HepG2 (cell line): ENCODE measurements around the gene PYGO2. TPM values are rescaled to one million over a fixed set of nuclear protein-coding genes. Genes with fewer than 3 reads are reported as not detected.

Experiments
- ATAC-seq: fragments of 200-7000 bp; cut with Tn5 transposase; 3 replicates; pipeline ENCODE4 v1.9.1; 2020; ENCODE audit warnings: mild to moderate bottlenecking, moderate library complexity
- BruUV-seq: library from RNA; stranded (reverse); fragments of 400-500 nt; replicated peaks from 2 replicates; lab custom pipeline; 2021; lab: Mats Ljungman, UMichigan
- CTCF ChIA-PET: fragments of 300-600 bp; formaldehyde crosslinking; extraction: SDS; loops from one replicate; lab custom pipeline; 2021; ENCODE audit warnings: low total read pairs, inconsistent platforms, low intra/inter-chr PET ratio; lab: Yijun Ruan, JAX
- POLR2A ChIA-PET: fragments of 350-600 bp; sonication (Branson Sonifier 250); formaldehyde crosslinking; loops from one replicate; lab custom pipeline; 2020; ENCODE audit warnings: antibody characterized with exemption, inconsistent platforms; lab: Yijun Ruan, JAX
- DNase-seq: peaks from one replicate; pipeline ENCODE4 v3.0.0-alpha.2; 2015; ENCODE audit warnings: low spot score
- FAIRE-seq: peaks from 3 replicates; lab custom pipeline; 2011; peaks lifted over from hg19 to GRCh38; lab: Jason Lieb, UNC
- H2AFZ ChIP-seq: one replicate; pipeline ENCODE4 v1.6.1; 2011; ENCODE audit warnings: low read length, inconsistent platforms
- H3K27ac ChIP-seq: fragments of 300-600 bp; 3 replicates; pipeline ENCODE4 v1.8.0; 2011; ENCODE audit warnings: mixed run types, mild to moderate bottlenecking, mixed read lengths, low read length, inconsistent platforms; ENCODE audit not compliant: insufficient read depth; ENCODE audit errors: extremely low read length
- H3K27me3 ChIP-seq, 2 experiments: fragments of 200-600 bp in 1 of 2; 2 replicates in 1 of 2; 3 replicates in 1 of 2; pipeline versions ENCODE4 v1.6.0 to v1.8.0; 2011; ENCODE audit warnings: low read length in 2 of 2, mild to moderate bottlenecking in 2 of 2, moderate library complexity in 2 of 2, inconsistent platforms in 1 of 2; ENCODE audit not compliant: insufficient read depth in 2 of 2, control insufficient read depth in 1 of 2
- H3K36me3 ChIP-seq, 2 experiments: fragments of 200-600 bp in 1 of 2; replicated peaks in 1 of 2; 2 replicates in 1 of 2; 3 replicates in 1 of 2; pipeline versions ENCODE4 v1.5.1 to v1.8.0; 2011; ENCODE audit warnings: low read length in 2 of 2, inconsistent platforms in 1 of 2; ENCODE audit not compliant: insufficient read depth in 2 of 2, control insufficient read depth in 1 of 2
- H3K4me1 ChIP-seq: 2 replicates; pipeline ENCODE4 v1.5.1; 2012; ENCODE audit warnings: low read length, inconsistent platforms; ENCODE audit not compliant: insufficient read depth
- H3K4me2 ChIP-seq: 2 replicates; pipeline ENCODE4 v1.6.0; 2011; ENCODE audit warnings: low read depth, low read length, inconsistent platforms
- H3K4me3 ChIP-seq, 3 experiments: fragments of 200-600 bp in 1 of 3; sonication (generic), shearing (Covaris generic) in 1 of 3; replicated peaks in 1 of 3; 2 replicates each; pipeline ENCODE4 v1.5.1; 2011 to 2016; ENCODE audit warnings: low read length in 3 of 3, inconsistent platforms in 2 of 3, low read depth in 2 of 3, mild to moderate bottlenecking in 2 of 3, control low read depth in 1 of 3, mixed read lengths in 1 of 3; ENCODE audit not compliant: insufficient read depth in 1 of 3
- H3K79me2 ChIP-seq: one replicate; pipeline ENCODE4 v1.6.1; 2011; ENCODE audit warnings: low read length, inconsistent platforms; ENCODE audit not compliant: insufficient read depth
- H3K9ac ChIP-seq: 2 replicates; pipeline ENCODE4 v1.6.0; 2011; ENCODE audit warnings: mild to moderate bottlenecking, low read depth, low read length, inconsistent platforms; ENCODE audit not compliant: insufficient read depth
- H3K9me3 ChIP-seq: 2 replicates; pipeline ENCODE4 v1.5.1; 2012; ENCODE audit warnings: mild to moderate bottlenecking, low read length
- H4K20me1 ChIP-seq: 2 replicates; pipeline ENCODE4 v1.6.0; 2011; ENCODE audit warnings: inconsistent platforms, mild to moderate bottlenecking, low read length, moderate library complexity; ENCODE audit not compliant: insufficient read depth
- CSRNP2 ChIP-seq: sonication (generic); formaldehyde crosslinking; conservative IDR thresholded peaks from 2 replicates; pipeline ENCODE4 v1.8.0; 2022; ENCODE audit warnings: low read depth, missing genetic modification reagents
- EED ChIP-seq: sonication (generic); formaldehyde crosslinking; IDR thresholded peaks from 2 replicates; pipeline ENCODE4 v1.5.0; 2020; ENCODE audit warnings: mild to moderate bottlenecking, missing genetic modification reagents
- HIC2 ChIP-seq: sonication (generic); formaldehyde crosslinking; IDR thresholded peaks from 2 replicates; pipeline ENCODE4 v1.9.0; 2022; ENCODE audit warnings: low read depth, missing genetic modification reagents
- KMT2B ChIP-seq: IDR thresholded peaks from 2 replicates; pipeline ENCODE4 v1.6.1; 2016; ENCODE audit warnings: missing genetic modification reagents, missing compliant biosample characterization
- LCORL ChIP-seq, 2 experiments: fragments of 450-650 bp in 1 of 2; sonication (generic) in 1 of 2; formaldehyde crosslinking in 1 of 2; IDR thresholded peaks; 2 replicates each; pipeline versions ENCODE4 v1.5.0 to v1.6.1; 2017 to 2020; ENCODE audit warnings: antibody characterized with exemption in 1 of 2, missing genetic modification reagents in 1 of 2
- MIXL1 ChIP-seq: IDR thresholded peaks from 2 replicates; pipeline ENCODE4 v1.6.1; 2016
- NFYB ChIP-seq: sonication (generic); formaldehyde crosslinking; IDR thresholded peaks from 2 replicates; pipeline ENCODE4 v1.4.0; 2020; ENCODE audit warnings: missing genetic modification reagents
- PHF20 ChIP-seq: sonication (generic); formaldehyde crosslinking; IDR thresholded peaks from 2 replicates; pipeline ENCODE4 v1.5.0; 2020; ENCODE audit warnings: mild to moderate bottlenecking, missing genetic modification reagents
- PHF5A ChIP-seq: IDR thresholded peaks from one replicate; pipeline ENCODE4 v1.6.1; 2018; ENCODE audit warnings: low read depth, missing genetic modification reagents; ENCODE audit not compliant: unreplicated experiment
- SYNCRIP ChIP-seq: fragments of 200-400 bp; formaldehyde crosslinking; IDR thresholded peaks from 2 replicates; pipeline ENCODE4 v1.6.1; 2018; ENCODE audit warnings: mild to moderate bottlenecking, low read depth, low read length; ENCODE audit not compliant: insufficient read depth
- TCF12 ChIP-seq, 2 experiments: fragments of 450-650 bp in 1 of 2; sonication (generic) in 1 of 2; formaldehyde crosslinking in 1 of 2; IDR thresholded peaks; 2 replicates each; pipeline versions ENCODE4 v1.6.1 to v1.8.0; 2017 to 2022; ENCODE audit warnings: antibody characterized with exemption in 1 of 2, mild to moderate bottlenecking in 1 of 2, missing genetic modification reagents in 1 of 2, moderate library complexity in 1 of 2
- THAP7 ChIP-seq: sonication (generic); formaldehyde crosslinking; IDR thresholded peaks from 2 replicates; pipeline ENCODE4 v1.8.1; 2023; ENCODE audit warnings: mild to moderate bottlenecking, missing genetic modification reagents
- ZFP62 ChIP-seq: sonication (generic); formaldehyde crosslinking; IDR thresholded peaks from 2 replicates; pipeline ENCODE4 v1.4.0; 2020; ENCODE audit warnings: missing genetic modification reagents
- WGBS: methylation state at CpG from one replicate; pipeline ENCODE4 v1.1.6; 2017; ENCODE audit warnings: low lambda C conversion rate; 5-methylcytosine and 5-hydroxymethylcytosine counted together
- in situ Hi-C: cut with HindIII; loops from 2 replicates; pipeline ENCODE4 v1.10.0; 2017; ENCODE audit warnings: low pct_unique_long_range_greater_than_20kb; ENCODE audit not compliant: extremely low pct_ligation_motif_present
- intact Hi-C: fragments of 100-400 bp; cut with micrococcal nuclease; formaldehyde crosslinking; loops from one replicate; pipeline ENCODE4 v1.10.0; 2022; ENCODE audit not compliant: unreplicated experiment
- polyA plus RNA-seq, 8 experiments: library from polyadenylated mRNA; depleted of rRNA in 3 of 8; stranded (reverse) in 7 of 8; unstranded in 1 of 8; fragments of >200 nt; fragmentation: Illumina TruSeq in 4 of 8; extraction: Trizol in 4 of 8; gene quantifications; 2 replicates each; pipeline versions ENCODE4 v1.2.1 to v1.2.3, GENCODE V29; 2011 to 2016; ENCODE audit warnings: low read depth in 4 of 8, missing spikeins in 1 of 8, mixed read lengths in 1 of 8; ENCODE audit not compliant: insufficient read depth in 1 of 8
- total RNA-seq, 5 experiments: library from RNA; depleted of rRNA; stranded (reverse); fragments of >200 nt; fragmentation: Illumina TruSeq; extraction: Trizol; gene quantifications; 2 replicates each; pipeline ENCODE4 v1.2.3, GENCODE V29; 2016; ENCODE audit warnings: low read depth in 1 of 5
- TF ChIP-seq, protein P1 (sequence below): sonication (generic); formaldehyde crosslinking; IDR thresholded peaks from 2 replicates; pipeline ENCODE4 v1.4.0; 2020; ENCODE audit warnings: missing genetic modification reagents
- TF ChIP-seq, protein P2 (sequence below): sonication (generic); formaldehyde crosslinking; conservative IDR thresholded peaks from 2 replicates; pipeline ENCODE4 v1.8.0; 2022; ENCODE audit warnings: missing genetic modification reagents

PYGO2 gene
- total and polyA plus RNA-seq, 2 of the 13 experiments (the other 11 are each of a cell fraction or from before 2014, with no cell fraction given), result 20.3 to 21.8 TPM

GRCh38 chr1:154937085-154937987, 24.2 kb downstream of the PYGO2 start:
- ATAC-seq (peak; percentile 48), DNase-seq (peak; percentile 75), FAIRE-seq (no peak)
- intact Hi-C loops (loop anchor here (2.0 kb wide), 1 partner anchor 31 kb away; no protein-coding TSS in a partner anchor), in situ Hi-C loops (no loop called here)
- POLR2A ChIA-PET, result interaction anchor here (1.1 to 2.6 kb wide), 18 partner anchors 8 to 1804 kb away, joined by 3 to 28 read pairs (median 6); partner anchors contain the start of genes EFNA4, MRPL24, PBXIP1 and PYGO2
- Histone ChIP-seq H3K79me2 (no peaks in the 10 kb centered on the region), H2AFZ (no peak overlapping the region), H3K27ac (peak overlapping the region; percentile 99), H3K9ac (peak overlapping the region; percentile 95), H3K4me3 (peak overlapping the region; percentile 57 to 77 (median 69)), H3K9me3 (no peaks in the 10 kb centered on the region), H4K20me1 (no peaks in the 10 kb centered on the region), H3K4me1 (peaks cover 74% of the 10 kb centered on the region), H3K36me3 (no peaks in the 10 kb centered on the region), H3K4me2 (peak overlapping the region; percentile 91), H3K27me3 (no peaks in the 10 kb centered on the region)
- TSS peak; percentile 97 for BruUV-seq
- CTCF ChIA-PET, result interaction anchor here (1.3 kb wide), 1 partner anchor 31 kb away, joined by 6 read pairs; no protein-coding TSS in a partner anchor
- 2% methylated on average over 33 of the region's 36 CpGs for WGBS
- TF ChIP-seq CSRNP2 (CRISPR knock-in tag), result no peak
- TF ChIP-seq MIXL1 (CRISPR knock-in tag), result no peak
- TF ChIP-seq PHF5A (CRISPR knock-in tag), result no peak
- no peak for TF ChIP-seq SYNCRIP
- no peak for TF ChIP-seq ZFP62
- no peak for TF ChIP-seq EED (CRISPR knock-in tag)
- TF ChIP-seq LCORL (IDR thresholded peaks at IDR 0.05), result no peak
- TF ChIP-seq LCORL (CRISPR knock-in tag; IDR thresholded peaks at IDR 0.05), result no peak
- TF ChIP-seq NFYB (CRISPR knock-in tag), result no peak
- TF ChIP-seq HIC2 (CRISPR knock-in tag), result no peak
- no peak for TF ChIP-seq PHF20 (CRISPR knock-in tag)
- TF ChIP-seq TCF12 (IDR thresholded peaks at IDR 0.05), result no peak
- no peak for TF ChIP-seq TCF12 (CRISPR knock-in tag; IDR thresholded peaks at IDR 0.05)
- TF ChIP-seq, protein P1, sequence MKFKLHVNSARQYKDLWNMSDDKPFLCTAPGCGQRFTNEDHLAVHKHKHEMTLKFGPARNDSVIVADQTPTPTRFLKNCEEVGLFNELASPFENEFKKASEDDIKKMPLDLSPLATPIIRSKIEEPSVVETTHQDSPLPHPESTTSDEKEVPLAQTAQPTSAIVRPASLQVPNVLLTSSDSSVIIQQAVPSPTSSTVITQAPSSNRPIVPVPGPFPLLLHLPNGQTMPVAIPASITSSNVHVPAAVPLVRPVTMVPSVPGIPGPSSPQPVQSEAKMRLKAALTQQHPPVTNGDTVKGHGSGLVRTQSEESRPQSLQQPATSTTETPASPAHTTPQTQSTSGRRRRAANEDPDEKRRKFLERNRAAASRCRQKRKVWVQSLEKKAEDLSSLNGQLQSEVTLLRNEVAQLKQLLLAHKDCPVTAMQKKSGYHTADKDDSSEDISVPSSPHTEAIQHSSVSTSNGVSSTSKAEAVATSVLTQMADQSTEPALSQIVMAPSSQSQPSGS (CRISPR knock-in tag), result no peak
- TF ChIP-seq, protein P2, sequence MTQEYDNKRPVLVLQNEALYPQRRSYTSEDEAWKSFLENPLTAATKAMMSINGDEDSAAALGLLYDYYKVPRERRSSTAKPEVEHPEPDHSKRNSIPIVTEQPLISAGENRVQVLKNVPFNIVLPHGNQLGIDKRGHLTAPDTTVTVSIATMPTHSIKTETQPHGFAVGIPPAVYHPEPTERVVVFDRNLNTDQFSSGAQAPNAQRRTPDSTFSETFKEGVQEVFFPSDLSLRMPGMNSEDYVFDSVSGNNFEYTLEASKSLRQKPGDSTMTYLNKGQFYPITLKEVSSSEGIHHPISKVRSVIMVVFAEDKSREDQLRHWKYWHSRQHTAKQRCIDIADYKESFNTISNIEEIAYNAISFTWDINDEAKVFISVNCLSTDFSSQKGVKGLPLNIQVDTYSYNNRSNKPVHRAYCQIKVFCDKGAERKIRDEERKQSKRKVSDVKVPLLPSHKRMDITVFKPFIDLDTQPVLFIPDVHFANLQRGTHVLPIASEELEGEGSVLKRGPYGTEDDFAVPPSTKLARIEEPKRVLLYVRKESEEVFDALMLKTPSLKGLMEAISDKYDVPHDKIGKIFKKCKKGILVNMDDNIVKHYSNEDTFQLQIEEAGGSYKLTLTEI (CRISPR knock-in tag), result no peak
- peak; percentile 44; the same call in 1 of the 2 replicates for TF ChIP-seq KMT2B (CRISPR knock-in tag)
- TF ChIP-seq THAP7 (CRISPR knock-in tag), result no peak
